OCI-LY1 (cell line): ENCODE measurements around the gene RNU2-63P.

ENCODE experiments used
- EZH2 ChIP-seq: fragments of 200-600 bp; sonication (generic), shearing (Covaris generic); IDR thresholded peaks from 2 replicates; pipeline ENCODE4 v1.8.0; 2017; ENCODE audit warnings: borderline replicate concordance, mixed run types, mild to moderate bottlenecking, antibody characterized with exemption, low read length, moderate library complexity, mixed read lengths
- TF ChIP-seq, protein P1 (sequence below): fragments of 200-600 bp; sonication (generic), shearing (Covaris generic); IDR thresholded peaks from 2 replicates; pipeline ENCODE4 v1.5.1; 2017; ENCODE audit warnings: mild to moderate bottlenecking, antibody characterized with exemption, low read length, moderate library complexity, mixed read lengths

DNA sequence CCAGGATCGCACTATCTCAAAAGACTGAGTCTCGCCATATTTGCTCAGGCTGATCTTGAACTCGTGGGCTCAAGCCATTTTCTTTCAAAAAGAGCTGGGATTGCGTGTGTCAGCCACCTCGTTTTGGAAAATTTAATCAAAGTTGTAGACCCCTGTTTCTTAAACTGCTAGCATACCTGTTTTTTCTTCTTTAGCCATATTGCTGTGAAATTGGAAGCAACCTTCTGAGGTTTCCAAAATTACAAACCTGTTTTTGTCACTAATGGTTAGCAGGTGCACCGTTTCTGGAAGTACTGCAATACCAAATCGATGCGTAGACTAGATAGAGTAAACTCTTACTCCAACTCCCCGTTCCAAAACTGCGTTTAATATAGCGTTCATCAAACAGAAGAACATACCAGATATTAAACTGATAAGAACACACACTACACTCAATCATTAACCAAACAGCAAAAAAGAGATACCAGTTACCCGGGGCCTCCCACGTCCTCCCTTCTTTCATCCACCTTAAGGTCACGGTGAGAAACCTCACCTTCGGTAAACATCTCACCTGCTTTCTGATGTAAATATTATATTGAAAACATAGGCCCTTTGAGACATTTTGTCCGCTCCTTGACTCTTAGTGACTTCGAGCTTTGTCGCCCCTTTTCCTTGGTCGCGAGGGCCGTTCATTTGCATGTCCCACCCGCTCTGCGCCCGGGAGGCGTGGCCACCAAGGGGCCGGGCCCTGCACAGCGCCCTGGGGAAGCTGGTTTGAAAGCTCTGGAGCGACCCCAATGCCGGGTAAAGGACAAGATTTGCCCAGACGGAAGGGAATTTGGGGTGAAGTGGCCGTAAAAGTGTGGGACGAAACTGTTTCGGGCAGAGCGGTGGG is at the start of gene RNU2-63P:
- TF ChIP-seq, protein P1, sequence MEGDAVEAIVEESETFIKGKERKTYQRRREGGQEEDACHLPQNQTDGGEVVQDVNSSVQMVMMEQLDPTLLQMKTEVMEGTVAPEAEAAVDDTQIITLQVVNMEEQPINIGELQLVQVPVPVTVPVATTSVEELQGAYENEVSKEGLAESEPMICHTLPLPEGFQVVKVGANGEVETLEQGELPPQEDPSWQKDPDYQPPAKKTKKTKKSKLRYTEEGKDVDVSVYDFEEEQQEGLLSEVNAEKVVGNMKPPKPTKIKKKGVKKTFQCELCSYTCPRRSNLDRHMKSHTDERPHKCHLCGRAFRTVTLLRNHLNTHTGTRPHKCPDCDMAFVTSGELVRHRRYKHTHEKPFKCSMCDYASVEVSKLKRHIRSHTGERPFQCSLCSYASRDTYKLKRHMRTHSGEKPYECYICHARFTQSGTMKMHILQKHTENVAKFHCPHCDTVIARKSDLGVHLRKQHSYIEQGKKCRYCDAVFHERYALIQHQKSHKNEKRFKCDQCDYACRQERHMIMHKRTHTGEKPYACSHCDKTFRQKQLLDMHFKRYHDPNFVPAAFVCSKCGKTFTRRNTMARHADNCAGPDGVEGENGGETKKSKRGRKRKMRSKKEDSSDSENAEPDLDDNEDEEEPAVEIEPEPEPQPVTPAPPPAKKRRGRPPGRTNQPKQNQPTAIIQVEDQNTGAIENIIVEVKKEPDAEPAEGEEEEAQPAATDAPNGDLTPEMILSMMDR: no peak
- TF ChIP-seq EZH2: no peak
